GM08714 (cell line): ENCODE data around the gene POC1A.
"Not testable (repeated sequence)": the region's sequence is repeated elsewhere in the genome, so short reads cannot be mapped to it uniquely, and the experiment has no call there.

Source experiments
- H3K4me3 ChIP-seq: fragments of 200-500 bp; sonication (Bioruptor generic); 2 replicates; pipeline ENCODE4 v1.5.1; 2014; ENCODE audit warnings: mild to moderate bottlenecking, low read length, inconsistent platforms
- ZNF274 ChIP-seq: IDR thresholded peaks from 2 replicates; pipeline ENCODE4 v1.6.1; 2012; ENCODE audit warnings: mild to moderate bottlenecking, low read depth, low read length

POC1A gene

GRCh38 chr3:52047295-52047960 lies 106.8 kb downstream of the POC1A start:
- TF ChIP-seq ZNF274: no peak
- H3K4me3 ChIP-seq: no peak overlapping the region

- TF ChIP-seq ZNF274: no peak
- H3K4me3 ChIP-seq: no peak overlapping the region
Observed at GRCh38 chr3:52046902-52047239, 107.4 kb downstream of the POC1A start.

GRCh38 chr3:52046186-52046901 lies 107.9 kb downstream of the POC1A start:
- TF ChIP-seq ZNF274: no peak
- no peak overlapping the region for H3K4me3 ChIP-seq

DNA sequence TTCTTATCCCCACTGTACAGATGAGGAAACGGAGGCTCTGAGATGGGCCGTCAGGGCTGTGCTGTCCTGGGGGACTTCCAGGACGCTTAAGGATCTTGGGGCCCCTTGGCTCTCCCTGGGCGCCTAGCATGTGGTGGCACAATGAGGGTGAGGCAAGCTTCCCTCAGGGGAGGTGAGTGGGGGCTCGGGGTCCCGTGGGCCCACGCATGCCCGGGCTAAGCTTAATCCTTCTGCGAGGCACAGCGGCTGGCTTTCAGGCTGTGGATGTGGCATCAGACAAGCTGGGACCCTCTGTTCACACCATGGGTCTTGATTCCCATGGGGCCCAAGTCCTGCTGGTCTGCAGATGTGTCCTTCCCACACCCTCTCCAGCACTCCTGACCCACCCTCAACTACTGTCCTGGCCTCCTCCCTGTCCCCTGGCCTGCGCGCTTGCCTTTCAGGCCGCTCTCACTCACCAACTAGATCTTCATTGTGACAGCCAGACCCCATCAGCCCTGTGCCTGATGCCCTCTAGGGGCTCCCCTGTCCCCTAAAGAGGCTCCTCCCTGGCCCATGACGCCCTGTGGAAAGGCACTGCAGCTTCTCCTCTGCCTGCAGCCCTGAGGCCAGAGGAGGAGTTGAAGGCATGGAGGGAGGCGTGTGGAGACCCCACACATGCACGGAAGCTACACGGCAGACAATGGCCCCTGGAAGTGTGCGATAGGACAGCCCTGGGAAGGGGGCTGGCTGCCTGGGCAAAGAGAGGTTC lies 109.2 kb downstream of the POC1A start:
- H3K4me3 ChIP-seq: no peak overlapping the region
- TF ChIP-seq ZNF274: no peak

DNA sequence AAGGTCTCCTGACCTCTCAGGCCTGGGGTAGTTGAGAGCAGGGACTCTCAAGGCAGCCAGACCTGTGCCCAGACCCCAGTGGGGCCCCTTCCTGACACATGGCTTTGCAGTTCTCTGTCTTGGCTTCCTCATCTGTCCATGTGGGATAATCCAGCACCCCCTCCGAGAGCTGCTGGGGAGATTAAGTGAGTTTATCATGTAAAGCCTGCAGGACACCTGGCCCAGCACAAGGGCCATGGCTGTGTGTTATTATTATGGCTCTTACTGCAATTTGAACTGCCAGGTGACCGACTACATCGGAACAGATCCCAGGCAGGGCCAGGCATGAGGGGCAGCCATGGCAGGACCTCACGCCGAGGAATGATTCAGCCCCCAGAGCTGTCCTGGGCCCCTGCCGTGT lies 110.5 kb downstream of the POC1A start:
- no peak for TF ChIP-seq ZNF274
- no peak overlapping the region for H3K4me3 ChIP-seq

DNA sequence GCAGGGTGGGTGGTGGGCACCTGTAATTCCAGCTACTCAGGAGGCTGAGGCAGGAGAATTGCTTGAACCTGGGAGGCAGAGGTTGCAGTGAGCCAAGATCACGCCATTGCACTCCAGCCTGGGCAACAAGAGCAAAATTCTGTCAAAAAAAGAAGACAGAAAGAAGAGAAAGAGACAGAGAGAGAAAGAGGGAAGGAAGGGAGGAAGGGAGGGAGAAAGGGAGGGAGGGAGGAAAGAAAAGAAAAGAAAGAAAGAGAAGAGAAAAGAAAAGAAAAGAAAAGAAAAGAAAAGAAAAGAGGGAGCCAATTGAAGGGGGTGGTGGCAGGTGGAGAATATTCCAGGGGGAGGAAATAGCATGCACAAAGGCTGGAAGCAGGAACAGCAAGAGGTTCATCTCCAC lies 111.2 kb downstream of the POC1A start:
- not testable (repeated sequence) for H3K4me3 ChIP-seq

GRCh38 chr3:52041118-52041731 lies 113.0 kb downstream of the POC1A start:
- no peak for TF ChIP-seq ZNF274
- no peak overlapping the region for H3K4me3 ChIP-seq

DNA sequence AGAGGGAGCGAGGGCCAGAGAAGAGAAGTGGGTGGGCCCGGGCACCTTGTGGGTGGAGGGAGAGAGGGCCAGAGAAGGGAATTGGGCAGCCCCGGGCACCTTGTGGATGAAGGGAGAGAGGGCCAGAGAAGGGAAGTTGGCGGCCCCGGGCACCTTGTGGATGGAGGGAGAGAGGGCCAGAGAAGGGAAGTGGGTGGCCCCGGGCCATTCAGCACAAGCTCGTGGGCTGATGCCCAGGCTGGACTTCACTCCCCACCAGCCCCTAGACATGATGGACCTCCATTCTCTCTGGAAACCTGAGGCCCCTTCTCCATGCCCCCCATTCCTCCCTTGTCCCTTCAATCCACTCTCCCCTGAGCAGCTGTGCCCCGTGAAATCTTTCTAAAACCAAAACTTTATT lies 113.6 kb downstream of the POC1A start:
- no peak for TF ChIP-seq ZNF274
- no peak overlapping the region for H3K4me3 ChIP-seq

DNA sequence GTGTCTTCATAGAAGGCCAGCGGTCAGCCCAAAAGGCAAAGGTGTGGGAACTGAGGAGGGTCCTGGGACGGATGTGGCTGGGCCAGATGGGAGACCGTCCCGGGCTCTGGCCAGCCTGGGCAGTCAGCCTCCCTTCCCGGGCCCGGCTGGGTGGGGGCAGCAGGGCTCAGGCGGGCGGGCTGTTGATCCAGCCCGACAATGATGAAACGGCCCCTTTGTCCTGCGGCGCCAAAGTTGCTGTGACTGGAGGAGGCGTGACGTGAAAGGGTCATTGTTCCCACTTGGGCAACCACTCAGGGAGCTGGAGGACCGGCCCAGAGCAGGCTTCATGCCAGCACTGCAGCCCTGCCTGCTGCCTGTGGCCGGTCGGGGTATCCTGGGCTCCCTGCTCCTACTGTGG lies 114.4 kb downstream of the POC1A start:
- no peak overlapping the region for H3K4me3 ChIP-seq
- TF ChIP-seq ZNF274: no peak

- TF ChIP-seq ZNF274: no peak
- no peak overlapping the region for H3K4me3 ChIP-seq
Observed at GRCh38 chr3:52039426-52039825, 114.8 kb downstream of the POC1A start.

- H3K4me3 ChIP-seq: no peak overlapping the region
- no peak for TF ChIP-seq ZNF274
Observed at GRCh38 chr3:52038227-52038626, 116.0 kb downstream of the POC1A start.

- no peak for TF ChIP-seq ZNF274
- H3K4me3 ChIP-seq: no peak overlapping the region
Observed at GRCh38 chr3:52037291-52037690, 116.9 kb downstream of the POC1A start.

- no peak for TF ChIP-seq ZNF274
- no peak overlapping the region for H3K4me3 ChIP-seq
Observed at GRCh38 chr3:52036829-52037228, 117.4 kb downstream of the POC1A start.

DNA sequence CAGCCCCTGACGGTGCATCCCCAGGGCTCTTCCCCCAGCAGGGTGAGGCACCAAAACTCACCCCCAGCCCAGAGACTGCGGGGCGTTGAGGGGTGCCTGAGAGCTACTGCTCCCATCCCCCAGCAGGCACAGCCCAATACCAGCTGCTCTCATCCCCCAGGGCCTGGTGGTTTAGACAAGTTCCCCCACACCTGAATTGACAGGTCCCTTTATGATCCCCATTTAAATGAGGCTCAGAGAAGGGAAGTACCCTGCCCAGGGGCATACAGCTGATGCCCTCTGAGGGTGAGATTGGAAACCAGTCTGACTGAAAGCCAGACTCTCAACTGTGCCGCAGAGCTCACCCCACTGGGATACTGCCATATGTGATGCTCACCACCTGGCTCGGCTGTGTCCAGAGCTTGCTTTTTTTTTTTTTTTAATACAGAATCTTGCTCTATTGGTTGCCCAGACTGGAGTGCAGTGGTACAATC lies 118.0 kb downstream of the POC1A start:
- no peak for TF ChIP-seq ZNF274

DNA sequence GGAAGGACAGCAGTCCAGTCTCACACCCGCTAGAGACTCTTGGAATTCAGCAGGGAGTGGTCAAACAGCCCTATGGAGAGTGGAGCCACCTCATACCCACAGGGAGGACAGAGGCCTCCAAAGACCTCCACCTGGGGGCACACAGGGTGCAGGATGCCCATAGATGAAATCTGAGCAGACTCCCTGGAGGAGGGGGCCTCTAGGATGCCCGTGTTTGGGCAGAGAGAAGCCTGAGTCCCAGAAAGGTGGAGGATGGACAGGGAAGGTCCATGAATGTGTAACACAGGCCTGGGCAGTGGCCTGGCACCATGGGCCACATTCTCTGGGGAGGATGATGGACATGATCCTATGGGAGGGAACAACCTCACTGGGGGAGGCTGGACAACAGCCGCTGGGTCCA lies 119.6 kb downstream of the POC1A start:
- no peak overlapping the region for H3K4me3 ChIP-seq
- TF ChIP-seq ZNF274: no peak

More for the DNA sequence above, 118.0 kb downstream of the POC1A start:
- H3K4me3 ChIP-seq: no peak overlapping the region
